Fibroblast of skin of right biceps (primary cell): ENCODE results near the gene TGFBR3.

ENCODE experiments used
- DNase-seq: peaks from one replicate; pipeline ENCODE4 v3.0.0-alpha.2; 2013

Gene TGFBR3

DNA sequence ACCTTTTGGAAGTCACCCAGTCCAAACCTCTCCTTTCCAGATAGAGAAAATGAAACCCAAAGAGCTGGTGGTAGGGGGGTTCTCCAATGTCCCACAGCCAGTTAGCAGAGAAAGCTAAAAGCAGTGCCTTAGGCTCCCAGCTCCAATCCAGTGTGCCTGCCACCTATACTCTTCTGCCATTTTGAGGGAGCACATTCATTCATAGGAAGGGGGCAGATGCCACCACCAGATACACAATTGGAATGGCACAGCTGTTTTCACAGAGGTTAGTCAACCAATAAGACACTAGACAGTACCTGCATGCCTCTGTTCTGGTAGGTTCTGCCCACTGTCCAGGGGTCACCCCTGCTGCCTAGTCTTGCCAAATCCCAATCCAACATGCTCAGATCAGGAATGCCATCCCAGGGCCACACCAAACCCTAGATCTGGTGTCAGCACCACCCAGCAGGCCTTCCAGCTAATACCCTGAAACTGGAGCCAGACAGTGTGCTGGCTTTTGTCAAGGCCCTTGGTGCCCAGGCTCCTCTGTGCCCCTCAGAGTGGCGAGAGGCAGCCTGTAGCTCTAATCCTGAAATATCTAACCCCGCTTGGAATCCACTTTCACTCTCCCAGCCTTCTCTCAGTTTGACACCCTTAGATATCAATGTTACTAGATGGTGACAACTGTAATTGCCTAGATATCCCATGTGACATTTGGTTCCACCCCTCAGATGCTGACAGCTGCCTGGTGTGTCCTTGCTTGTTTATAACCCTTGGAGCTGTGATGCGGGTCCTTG, 178.6 kb downstream of the TGFBR3 start:
- no peak for DNase-seq

DNA sequence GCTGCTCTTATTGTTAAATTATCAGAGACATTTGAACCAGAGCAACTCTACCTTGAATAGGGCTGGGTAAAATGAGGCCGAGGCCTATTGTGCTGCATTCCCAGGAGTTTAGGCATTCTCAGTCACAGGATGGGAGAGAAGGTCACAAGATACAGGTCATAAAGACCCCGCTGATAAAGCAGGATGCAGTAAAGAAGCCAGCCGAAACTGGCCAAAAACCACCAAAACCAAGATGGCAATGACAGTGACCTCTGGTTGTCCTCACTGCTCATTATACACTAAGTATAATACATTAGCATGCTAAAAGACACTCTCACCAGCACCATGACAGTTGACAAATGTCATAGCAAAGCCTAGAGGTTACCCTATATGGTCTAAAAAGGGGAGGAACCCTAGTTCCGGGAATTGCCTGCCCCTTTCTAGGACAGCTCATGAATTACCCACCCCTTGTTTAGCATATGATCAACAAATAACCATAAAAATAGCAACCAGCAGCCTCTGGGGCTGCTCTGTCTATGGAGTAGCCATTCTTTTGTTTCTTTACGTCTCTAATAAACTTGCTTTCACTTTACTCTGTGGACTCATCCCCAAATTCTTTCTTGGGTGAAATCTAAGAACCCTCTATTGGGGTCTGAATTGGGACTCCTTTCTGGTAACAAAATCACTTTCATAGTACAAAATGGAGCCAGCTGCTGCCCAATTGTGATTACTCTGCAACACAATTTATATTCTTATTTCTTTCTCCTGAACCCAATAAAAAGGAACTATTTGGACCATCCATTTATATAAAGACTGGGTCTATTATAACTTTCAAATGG, 179.6 kb downstream of the TGFBR3 start:
- no peak for DNase-seq

DNA sequence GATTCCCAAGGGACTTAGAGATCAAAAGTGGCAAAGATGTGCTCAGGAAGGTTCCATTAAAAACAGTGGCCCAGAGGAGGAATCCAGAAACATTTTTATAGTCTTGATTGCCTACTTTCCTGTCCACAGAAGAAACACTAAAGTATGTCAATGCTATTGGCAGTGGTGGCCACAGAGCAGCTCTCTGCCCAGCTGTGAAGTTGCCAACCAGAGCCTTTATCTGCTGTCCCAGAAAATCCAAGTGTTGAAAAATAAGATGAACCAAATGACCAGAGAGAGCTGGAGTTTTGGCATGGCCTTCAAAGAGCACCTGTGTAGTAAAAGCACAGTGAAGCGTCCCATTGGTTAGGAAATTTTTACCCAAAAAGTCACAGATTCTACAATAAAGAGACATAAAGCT, 181.2 kb downstream of the TGFBR3 start:
- no peak for DNase-seq

DNA sequence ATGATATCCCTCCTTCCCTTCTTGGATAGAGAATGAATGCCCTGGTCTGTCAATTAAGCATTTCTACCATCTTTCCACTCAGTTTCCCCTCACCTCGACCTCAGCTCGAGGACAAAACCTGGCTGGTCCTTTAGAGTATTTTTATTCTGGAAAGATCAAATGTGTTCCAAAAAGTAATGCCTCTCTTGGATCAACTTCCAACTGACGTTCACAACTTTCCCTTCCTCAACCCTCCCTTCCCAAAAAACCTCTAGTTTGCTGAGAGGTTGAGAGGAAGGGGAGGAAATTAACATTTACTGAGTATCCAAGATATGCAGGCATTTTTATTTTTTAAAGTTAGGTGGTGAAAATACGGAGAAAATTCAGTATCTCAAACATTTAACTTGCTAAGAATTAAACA, 182.9 kb downstream of the TGFBR3 start:
- DNase-seq: no peak

DNA sequence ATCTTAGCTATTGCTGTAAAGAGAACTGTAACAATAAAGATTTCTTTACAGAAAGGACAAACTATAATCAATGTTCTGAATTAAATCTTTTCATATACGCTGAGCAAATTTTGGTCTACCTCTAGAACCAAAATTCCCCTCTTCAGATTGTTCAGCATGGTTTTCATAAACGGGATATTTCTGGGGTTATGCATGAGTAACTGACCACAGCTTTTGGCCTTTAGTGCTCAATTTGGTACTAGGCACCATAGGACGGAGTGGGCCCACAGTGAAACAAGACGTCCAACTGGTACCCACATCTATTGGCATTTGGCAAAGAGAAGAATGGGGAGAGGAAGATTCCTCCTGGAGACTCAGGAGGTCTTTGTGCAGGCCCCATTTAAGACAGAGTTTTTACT, 184.5 kb downstream of the TGFBR3 start:
- DNase-seq: no peak

DNA sequence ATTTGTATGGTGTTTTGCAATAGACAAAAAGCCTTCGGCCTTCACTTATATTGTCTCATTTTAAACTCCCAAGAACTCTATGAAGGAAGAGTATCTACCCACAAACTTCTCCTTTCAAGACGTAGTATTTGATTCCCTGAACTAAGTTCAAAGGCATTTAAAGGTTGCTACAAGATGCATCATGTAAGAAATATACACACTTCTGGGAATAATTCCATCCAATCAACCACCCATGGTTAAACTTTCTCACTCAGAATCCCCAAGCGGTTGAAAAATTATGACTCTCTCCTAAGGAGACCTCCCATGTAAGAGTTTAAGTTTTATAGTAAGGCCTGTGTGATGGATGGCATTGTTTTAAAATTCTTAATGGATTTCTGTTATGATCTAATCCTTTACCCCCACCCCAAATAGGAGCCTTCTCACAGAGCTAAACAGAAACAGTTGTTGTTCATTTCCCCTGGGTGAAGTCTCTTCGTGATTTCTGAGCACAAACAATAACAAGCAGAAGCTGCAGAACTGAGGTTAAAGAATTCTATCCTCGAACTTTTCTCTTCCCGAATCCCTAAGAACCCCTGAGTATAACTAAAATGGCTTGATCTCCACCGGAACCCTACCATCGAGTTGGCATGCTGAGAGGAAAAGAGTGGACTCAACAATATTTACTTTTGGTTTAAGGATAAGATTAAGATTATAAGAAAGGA, 185.0 kb downstream of the TGFBR3 start:
- DNase-seq: peak; percentile 94

DNA sequence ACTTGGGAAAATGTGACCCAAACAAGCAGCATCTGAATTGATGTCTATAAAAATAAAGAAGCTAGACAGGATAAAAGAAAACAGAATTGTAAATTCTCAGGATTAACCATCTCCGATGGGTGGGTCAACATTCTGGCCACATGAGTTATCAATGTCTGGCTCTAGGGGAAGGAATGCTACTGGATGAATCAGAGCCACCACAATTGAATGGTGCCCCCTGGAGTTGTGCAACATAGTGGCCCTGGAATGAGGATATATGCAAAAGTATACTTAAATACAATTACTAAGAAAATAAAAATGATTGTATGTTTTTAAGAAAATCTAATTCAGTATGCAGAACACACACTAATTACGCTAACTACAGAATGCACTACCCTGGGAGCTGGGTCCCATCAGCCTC, 185.6 kb downstream of the TGFBR3 start:
- peak; percentile 89 for DNase-seq

DNA sequence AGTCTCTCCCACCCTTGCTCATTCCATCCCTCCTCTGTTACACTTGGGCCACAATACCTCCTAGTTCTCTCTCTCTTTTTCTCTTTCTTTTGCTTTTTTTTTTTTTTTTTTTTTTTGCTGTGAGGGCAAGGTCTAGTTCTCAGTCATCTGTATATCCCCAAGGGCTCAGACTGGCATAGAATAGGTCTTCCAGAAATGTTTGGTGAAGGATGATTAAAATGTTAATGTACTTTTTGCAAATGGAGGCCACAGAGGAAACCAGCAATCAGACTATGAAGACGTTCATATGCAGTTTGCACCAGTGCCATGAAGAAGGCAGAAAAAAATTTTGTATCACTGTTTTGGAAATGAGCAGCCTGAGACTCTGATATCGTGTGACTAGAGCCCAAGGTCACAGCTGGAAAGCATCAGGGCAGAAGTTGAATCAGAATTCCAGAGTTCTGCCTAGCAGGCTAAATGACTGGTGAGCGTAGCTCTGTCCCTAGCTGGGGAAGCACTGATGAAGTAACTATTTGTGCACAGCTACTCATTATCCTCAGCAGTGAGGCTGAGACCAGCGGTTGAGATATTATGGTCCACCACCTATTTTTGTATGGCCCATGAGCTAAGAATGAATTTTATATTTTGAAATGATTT, 186.5 kb downstream of the TGFBR3 start:
- DNase-seq: peak; percentile 94

DNA sequence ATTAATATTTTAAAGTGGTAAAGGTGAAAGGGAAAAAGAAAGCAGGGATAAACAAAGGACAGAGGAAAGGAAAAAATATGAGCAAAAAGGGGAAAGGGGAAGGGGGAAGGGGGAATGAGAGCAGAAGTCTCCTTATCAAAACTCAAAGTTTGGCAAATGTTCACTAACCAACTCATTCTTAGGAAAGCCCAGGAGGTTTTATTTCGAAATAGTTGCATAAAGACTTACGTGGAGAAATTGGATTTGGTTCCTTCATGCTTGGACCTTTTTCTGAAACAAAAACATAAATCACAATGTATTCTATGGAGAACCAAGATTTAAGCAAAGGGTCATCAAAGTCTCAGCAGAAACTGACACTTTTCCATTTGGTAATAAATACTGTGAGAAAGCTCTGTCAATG, 188.1 kb downstream of the TGFBR3 start:
- peak; percentile 83 for DNase-seq

DNA sequence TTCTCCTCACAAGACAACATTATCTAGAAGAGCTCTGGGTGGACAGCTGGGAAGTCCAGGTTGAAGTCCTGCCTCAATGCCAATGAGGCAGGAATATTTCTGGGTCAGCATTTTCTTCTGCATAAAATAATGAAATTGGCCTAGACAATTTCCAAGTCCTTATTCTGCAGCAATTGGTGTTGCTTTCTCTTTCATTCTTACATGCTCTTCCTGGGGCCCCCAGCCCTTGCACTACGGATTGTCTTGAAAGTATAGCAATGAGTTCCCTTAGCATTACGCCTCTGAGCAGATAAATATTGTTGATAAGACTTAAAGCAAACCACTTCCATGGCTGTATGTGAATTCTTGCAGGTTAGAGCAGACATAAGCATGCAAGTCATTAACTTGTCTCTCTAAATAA, 188.5 kb downstream of the TGFBR3 start:
- peak; percentile 11 for DNase-seq

DNA sequence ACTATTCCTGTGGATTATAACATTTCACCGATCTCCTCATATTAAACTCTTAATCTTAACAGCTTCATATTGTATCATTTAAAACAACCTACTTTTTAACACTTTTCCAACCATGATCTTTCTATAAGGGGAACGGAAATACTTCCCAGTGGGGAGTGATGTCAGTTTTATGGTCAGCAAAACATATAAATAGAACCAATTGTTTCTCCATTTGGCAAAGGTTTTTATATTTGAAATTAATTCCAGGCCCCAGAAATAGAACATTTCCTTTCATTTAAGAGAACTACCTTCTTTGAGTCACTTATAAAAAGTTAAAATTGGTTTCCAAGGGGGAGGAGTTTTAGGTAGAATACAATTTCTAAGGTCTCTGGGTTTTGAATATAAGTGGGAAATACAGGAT, 189.6 kb downstream of the TGFBR3 start:
- DNase-seq: peak; percentile 35

DNA sequence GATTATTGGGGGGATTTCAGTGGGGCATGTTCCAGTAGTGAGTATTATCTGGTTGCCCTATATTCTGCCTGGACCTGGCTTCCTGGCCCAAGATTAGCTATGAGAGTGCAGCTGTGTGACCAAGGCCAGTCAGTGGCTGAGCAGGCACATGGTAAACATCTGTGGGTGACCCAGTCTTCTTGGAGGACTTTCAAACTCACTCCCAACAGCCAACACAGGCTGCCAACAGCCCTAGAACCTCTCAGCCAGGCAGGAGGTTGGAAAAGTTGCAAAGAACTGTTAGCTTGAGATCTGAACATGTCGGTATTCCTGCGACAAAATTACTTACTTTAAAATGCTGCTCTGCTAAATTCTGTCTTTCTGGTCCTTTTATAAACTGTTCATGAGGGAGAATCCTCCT, 192.4 kb downstream of the TGFBR3 start:
- DNase-seq: no peak

DNA sequence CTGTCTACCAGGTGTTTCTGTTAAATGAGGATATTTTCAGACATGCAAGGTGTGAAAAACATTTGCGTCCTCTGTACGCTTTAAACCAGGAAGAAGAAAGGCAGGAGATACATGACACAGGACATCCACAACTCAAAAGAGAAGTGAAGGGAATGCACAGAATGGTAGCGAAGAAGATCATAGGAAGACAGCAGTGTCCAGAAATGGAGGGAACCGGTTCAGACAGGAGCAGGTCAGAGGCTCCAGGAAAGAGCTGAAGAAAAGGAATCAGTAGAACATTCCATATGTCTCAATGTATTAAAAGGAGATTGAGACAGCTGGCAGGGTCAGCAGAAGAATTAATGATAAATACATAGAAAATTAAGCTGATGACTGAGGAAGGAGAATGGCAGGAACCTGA, 194.4 kb downstream of the TGFBR3 start:
- DNase-seq: no peak

DNA sequence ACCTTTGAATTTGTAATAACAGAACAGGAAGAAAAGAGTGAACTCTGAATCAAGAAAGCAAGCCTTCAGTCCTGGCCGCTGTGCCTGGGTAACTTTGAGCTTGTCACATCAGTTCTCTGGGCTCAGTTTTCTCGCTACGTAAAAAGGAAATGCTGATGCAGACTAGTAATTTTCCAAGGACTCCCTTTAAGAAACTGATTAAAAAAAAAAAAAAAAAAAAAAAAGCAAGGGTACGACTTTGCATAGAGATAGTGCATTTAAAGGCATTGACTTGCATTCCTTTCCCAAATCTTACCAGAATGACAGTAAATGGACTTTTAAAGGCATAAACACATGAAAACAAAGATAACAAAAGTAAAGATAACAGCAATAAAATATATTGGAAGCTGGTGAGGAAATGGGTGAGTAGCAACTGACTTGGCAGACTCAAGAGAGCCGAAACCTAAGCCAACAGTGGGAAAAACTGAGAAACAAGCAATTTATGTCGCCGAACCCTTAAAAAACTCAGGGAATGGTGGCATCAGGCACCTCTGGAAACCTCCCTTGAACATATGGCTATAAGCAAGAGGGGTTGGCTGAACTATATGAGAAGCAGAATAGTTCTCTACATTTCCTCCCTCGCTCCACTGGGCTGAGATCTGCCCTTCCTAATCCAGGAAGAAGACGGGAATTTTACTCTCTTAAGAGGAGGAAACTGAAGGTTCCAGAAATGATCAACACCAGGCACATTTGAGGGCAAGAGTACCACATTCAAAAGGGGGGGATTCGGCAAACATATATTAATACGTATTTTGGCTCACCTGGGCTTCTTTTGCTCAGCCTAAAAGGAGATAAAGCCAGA, 196.1 kb downstream of the TGFBR3 start:
- no peak for DNase-seq

DNA sequence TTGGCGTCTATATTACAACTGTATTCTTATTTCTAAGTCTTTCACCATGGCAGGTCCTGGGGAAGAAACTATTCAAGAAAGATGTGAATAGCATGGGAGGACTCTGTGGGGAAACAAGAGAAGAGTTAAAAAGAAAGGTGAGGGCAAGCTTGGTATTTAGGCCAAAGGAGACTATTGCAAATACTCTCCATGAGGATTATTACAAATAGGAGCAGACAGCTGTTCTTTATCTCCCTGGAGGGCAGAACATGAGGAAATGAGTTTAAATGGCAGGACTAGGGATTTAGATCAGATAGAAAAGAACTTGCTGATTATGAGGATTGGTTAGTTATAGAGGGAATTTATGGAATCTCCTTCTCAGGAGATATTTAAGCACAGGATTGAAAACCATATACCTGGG, 198.5 kb downstream of the TGFBR3 start:
- DNase-seq: no peak

DNA sequence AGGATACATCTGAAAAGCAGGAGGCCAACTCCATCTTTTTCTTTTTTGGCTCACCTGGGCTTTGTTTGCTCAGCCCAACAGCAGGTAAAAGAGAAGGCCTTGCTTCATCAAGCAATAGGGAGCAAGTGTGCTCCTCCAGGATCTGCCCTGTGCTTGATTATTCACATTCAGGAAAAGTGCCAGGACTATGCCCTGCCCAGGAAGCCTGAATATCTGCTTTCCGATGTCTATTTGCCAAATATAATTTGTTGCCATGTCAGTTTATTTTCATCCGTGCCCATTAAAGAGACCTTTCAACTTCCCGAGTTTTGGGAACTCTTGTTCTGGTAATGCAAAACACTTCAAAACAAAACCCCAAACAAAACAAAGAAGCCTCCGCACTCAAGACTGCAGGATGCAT, 200.0 kb downstream of the TGFBR3 start:
- DNase-seq: no peak

DNA sequence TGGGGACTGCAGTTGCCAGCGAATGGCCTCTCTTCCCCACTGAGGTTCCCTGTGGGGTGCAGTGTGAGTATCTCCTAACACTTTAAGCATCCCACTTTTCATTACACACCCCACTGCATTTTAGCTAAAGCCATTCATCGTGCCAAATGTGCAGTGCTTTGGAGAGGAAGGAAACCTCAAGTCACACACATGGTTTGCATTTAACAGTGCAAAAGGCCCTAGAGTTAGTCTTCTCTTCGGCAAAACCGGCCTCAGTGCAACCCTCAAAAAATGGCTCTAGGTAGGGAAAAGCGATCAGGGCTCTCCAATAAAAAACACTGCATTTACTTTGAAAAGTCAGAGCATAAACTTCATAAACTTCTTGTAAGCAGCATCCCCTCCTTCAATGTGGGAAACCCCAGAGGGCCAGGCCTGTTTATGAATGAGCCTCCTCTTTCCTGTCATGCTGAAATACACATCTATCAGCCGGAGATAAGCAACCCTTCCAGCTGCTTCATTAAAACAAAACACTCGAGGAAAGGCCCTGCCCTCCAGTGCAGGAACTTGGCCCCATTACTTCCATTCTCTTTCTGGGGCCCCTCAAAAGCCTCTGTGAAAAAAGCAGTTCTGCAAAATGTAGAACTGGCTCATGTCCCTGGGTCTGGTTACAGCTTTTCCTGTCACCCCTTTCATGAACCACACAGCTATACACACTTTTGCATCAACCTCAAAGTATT, 201.3 kb downstream of the TGFBR3 start:
- DNase-seq: peak; percentile 63

DNA sequence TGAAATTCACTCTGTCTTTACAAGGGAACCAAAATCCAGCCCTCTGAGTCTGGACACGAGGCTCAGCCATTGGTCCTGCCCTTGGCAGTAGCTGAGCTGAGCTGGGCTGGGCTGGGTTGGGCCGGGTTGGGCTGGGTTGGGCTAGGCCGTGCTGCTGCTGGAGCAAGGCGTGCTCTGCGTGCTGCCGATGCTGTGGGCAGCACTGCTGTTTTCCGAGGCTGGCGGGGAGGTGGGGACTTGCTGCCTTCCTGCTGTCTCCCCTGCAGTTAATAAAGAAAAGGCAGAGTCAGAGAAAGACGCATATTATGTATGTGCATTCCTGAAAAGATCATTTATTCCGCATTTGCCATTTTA, 202.4 kb downstream of the TGFBR3 start:
- no peak for DNase-seq

DNA sequence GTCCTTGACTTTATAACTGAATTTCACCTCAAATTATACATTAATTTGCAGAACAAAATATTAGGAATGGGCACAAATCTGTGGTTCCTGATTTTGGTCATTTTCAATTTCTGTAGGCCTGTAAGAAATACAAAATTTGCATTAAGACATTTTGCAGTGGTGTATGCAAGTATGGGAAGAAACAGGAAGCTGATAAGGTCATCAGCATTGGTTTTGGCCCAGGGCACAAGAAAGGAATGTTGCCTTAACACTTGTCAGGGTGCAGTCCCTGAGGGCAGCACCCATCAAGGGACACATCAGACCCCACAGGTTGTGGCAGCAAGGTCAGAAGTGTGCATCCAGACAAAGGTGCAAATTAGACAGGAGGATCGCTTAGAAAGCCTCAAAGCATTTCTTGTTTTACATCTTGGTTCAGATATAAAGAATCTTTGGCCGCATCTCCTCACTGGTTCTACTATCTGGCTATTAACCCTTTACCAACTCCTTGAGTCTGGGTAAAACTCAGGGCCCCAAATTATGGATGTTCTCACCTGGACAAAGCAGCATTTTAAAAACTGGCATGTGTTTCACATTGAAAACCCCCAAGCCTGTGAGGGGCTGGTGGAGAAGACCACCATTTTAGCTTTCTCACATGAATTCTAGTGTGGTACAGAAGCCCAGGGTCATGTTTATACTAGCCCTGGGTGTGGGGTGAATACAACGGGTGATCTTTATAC, 202.9 kb downstream of the TGFBR3 start:
- no peak for DNase-seq

DNA sequence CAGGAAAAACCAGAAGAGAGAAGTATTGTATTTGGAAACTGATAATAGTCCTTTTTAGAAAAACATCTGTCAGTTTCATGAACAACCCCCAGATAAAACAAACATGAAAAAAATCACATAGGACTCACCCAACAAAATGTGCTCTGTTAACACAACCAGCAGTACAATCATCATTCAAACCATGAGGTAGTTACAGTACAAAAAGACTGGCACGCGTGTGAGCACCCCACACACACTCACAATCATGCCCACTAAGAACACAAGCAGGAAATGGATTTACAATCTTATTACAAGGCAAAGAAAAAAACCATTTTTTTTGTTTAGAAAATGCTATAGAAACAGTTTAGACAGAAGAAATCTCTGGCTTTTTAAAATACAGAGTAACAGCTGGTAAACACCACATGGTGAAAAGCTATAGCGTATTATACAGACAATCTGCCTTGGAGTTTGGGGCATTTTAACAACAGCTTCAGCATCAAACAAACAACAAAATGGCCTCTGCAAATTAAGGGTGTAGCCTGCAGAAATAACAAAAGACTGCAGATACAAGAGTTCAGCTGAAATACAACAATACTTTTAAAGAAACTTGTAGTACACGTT, 205.3 kb downstream of the TGFBR3 start:
- DNase-seq: no peak

DNA sequence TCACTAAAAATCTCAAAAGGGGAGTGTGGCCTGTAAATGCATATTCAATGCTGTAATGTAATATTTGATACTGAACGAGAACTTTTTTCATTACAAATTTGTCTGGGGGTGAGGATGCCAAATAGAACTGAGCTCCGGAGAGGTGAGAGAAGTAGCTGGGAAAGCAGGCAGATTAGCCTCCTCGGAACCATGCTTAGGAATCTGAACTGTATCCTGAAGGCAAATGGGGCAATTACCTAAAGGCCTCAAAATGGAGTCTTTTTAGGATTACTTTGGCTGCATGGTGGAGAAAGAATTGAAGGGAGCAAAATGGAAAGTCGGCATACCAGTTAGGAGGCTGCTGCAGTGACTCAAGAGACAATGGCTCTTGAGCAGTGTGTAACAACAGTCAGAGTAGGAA, 206.5 kb downstream of the TGFBR3 start:
- DNase-seq: no peak
